GM10248 (cell line): ENCODE measurements around the gene PNMA5.
"Not testable (repeated sequence)": the region's sequence is repeated elsewhere in the genome, so short reads cannot be mapped to it uniquely, and the experiment has no call there.

Experiments used
- CTCF ChIA-PET: fragments of 300-600 bp; sonication (Branson Sonifier 250); formaldehyde crosslinking; extraction: SDS; loops from one replicate; lab custom pipeline; 2021; ENCODE audit warnings: antibody characterized with exemption; lab: Yijun Ruan, JAX
- POLR2A ChIA-PET: fragments of 350-650 bp; sonication (Branson Sonifier 250); formaldehyde crosslinking; extraction: SDS; loops from one replicate; lab custom pipeline; 2020; ENCODE audit warnings: antibody characterized with exemption; lab: Yijun Ruan, JAX
- DNase-seq: peaks from one replicate; pipeline ENCODE4 v3.0.0; 2012; ENCODE audit errors: extremely low spot score
- CTCF ChIP-seq: IDR thresholded peaks from 2 replicates; pipeline ENCODE4 v1.5.1; 2012; ENCODE audit warnings: mild to moderate bottlenecking, low read depth; ENCODE audit errors: extremely low read depth, missing control alignments, control extremely low read depth

Gene PNMA5

GRCh38 chrX:152989292-152989658, 4.6 kb downstream of the PNMA5 start:
- TF ChIP-seq CTCF, result no peak
- peak; percentile 45 for DNase-seq
- CTCF ChIA-PET, result no interaction called here
- POLR2A ChIA-PET, result no interaction called here

- TF ChIP-seq CTCF, result no peak
- CTCF ChIA-PET, result no interaction called here
- DNase-seq, result peak; percentile 40
- POLR2A ChIA-PET, result no interaction called here
Measured at GRCh38 chrX:152988536-152989291, 5.2 kb downstream of the PNMA5 start.

- no peak for TF ChIP-seq CTCF
- DNase-seq, result no peak
- CTCF ChIA-PET, result no interaction called here
- POLR2A ChIA-PET, result no interaction called here
Measured at GRCh38 chrX:152987801-152988200, 6.1 kb downstream of the PNMA5 start.

- DNase-seq, POLR2A ChIA-PET, CTCF ChIA-PET: not testable (repeated sequence)
Measured at GRCh38 chrX:152987156-152987555, 6.8 kb downstream of the PNMA5 start.

GRCh38 chrX:152985383-152985782, 8.5 kb downstream of the PNMA5 start:
- CTCF ChIA-PET, DNase-seq, POLR2A ChIA-PET: not testable (repeated sequence)

GRCh38 chrX:152968193-152968592, 25.7 kb downstream of the PNMA5 start:
- TF ChIP-seq CTCF, result no peak
- DNase-seq, result no peak
- ChIA-PET CTCF (interaction anchor here (1.0 to 1.4 kb wide), 2 partner anchors 15 to 681 kb away, joined by 3 read pairs; no protein-coding TSS in a partner anchor), POLR2A (no interaction called here)

GRCh38 chrX:152960115-152960514, 33.8 kb downstream of the PNMA5 start:
- CTCF ChIA-PET, result interaction anchor here (1.0 to 2.4 kb wide), 7 partner anchors 17 to 708 kb away, joined by 3 to 11 read pairs (median 8); partner anchors contain the start of gene HAUS7
- no peak for TF ChIP-seq CTCF
- POLR2A ChIA-PET, result no interaction called here
- DNase-seq, result no peak
